ENCODE results near the gene DIP2C.

DNA sequence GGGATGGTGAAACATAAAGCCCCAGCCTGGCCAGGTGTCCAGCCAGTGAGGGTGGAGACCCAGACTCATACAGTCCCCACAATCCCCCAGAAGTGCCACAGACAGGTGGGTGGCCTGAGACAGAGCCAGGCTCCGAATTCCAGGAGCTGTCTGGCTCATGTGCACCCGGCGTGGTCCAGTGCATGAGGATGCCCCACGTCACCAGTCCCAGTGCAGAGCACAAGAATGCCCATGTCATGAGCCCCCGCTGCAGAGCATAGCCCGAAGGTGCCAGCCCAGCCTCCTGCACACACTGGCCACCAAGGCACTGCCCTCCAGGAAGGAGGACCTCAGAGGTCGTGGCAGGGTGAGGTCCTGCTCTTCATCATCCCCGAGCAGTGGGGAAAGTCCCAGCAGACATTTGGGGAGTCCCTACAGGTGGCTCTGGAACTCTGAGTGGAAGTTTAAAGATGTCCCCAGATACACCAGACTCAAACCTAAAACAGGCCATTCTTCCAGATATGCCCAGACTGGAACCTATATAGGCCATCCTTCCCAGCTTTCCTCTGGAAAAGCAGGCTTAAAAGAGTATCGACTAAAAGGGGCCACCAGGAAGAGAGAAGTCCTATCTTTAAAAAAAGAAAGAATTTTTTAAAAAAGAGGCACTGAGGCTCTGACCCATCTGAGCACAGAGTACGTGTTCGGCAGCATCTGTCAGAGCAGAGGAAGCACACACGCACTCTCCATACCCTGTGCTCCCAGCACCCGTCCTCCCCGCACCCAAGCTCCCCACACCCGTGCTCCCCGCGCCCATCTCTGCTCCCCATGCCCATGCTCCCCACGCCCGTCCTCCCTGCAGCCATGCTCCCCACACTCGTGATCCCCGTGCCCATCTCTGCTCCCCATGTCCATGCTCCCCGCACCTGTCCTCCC, 11.5 kb downstream of the DIP2C start:
- no peak for TF ChIP-seq POLR2A (IDR thresholded peaks at IDR 0.05)
- TF ChIP-seq, protein P1, sequence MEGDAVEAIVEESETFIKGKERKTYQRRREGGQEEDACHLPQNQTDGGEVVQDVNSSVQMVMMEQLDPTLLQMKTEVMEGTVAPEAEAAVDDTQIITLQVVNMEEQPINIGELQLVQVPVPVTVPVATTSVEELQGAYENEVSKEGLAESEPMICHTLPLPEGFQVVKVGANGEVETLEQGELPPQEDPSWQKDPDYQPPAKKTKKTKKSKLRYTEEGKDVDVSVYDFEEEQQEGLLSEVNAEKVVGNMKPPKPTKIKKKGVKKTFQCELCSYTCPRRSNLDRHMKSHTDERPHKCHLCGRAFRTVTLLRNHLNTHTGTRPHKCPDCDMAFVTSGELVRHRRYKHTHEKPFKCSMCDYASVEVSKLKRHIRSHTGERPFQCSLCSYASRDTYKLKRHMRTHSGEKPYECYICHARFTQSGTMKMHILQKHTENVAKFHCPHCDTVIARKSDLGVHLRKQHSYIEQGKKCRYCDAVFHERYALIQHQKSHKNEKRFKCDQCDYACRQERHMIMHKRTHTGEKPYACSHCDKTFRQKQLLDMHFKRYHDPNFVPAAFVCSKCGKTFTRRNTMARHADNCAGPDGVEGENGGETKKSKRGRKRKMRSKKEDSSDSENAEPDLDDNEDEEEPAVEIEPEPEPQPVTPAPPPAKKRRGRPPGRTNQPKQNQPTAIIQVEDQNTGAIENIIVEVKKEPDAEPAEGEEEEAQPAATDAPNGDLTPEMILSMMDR (IDR thresholded peaks at IDR 0.05) = no peak
- no peak for TF ChIP-seq EP300 (IDR thresholded peaks at IDR 0.05; ENCODE audit: low read depth)

Measured in transverse colon (tissue), 3 donors.